CD8-positive, alpha-beta memory T cell (primary cell): Measurements from ENCODE around the gene SLC22A2. TPM values are rescaled to one million over a fixed set of nuclear protein-coding genes. Genes with fewer than 3 reads are reported as not detected.

Experiments used
- CTCF ChIA-PET: fragments of 350-600 bp; sonication (Branson Sonifier 250); formaldehyde crosslinking; loops from one replicate; lab custom pipeline; 2021; ENCODE audit warnings: antibody characterized with exemption; lab: Charles Lee
- POLR2A ChIA-PET: fragments of 350-600 bp; sonication (Branson Sonifier 250); formaldehyde crosslinking; loops from one replicate; lab custom pipeline; 2021; ENCODE audit warnings: antibody characterized with exemption; lab: Charles Lee
- DNase-seq, 5 donors: peaks; one replicate each; pipeline versions ENCODE4 v3.0.0 to v3.0.0-alpha.2; 2020 to 2022; ENCODE audit warnings: mixed read lengths in 1 of 5
- H3K27ac ChIP-seq: one replicate; pipeline ENCODE4 v1.7.0; 2013; ENCODE audit warnings: low read depth, mild to moderate bottlenecking, low read length, moderate library complexity
- H3K27me3 ChIP-seq: 2 replicates; pipeline ENCODE4 v1.7.0; 2013; ENCODE audit warnings: low read length, mild to moderate bottlenecking; ENCODE audit not compliant: insufficient read depth, poor library complexity, severe bottlenecking
- H3K36me3 ChIP-seq: 2 replicates; pipeline ENCODE4 v1.7.0; 2013; ENCODE audit warnings: mild to moderate bottlenecking, low read length, moderate library complexity; ENCODE audit not compliant: insufficient read depth
- H3K4me1 ChIP-seq: 2 replicates; pipeline ENCODE4 v1.7.0; 2013; ENCODE audit warnings: mild to moderate bottlenecking, low read length, moderate library complexity; ENCODE audit not compliant: insufficient read depth
- H3K4me3 ChIP-seq: 2 replicates; pipeline ENCODE4 v1.7.0; 2013; ENCODE audit warnings: mild to moderate bottlenecking, low read length
- H3K9me3 ChIP-seq: 2 replicates; pipeline ENCODE4 v1.7.0; 2013; ENCODE audit warnings: mild to moderate bottlenecking, low read length
- H3K27ac Mint-ChIP-seq, 8 donors: one replicate each; pipeline ENCODE4 v1.8.0; 2020 to 2021; ENCODE audit warnings: mixed read lengths in 8 of 8, mild to moderate bottlenecking in 6 of 8, inconsistent platforms in 3 of 8, moderate library complexity in 3 of 8
- H3K27me3 Mint-ChIP-seq, 2 donors: one replicate each; pipeline ENCODE4 v1.8.0; 2020 to 2021; ENCODE audit warnings: mixed read lengths in 2 of 2, mild to moderate bottlenecking in 1 of 2, moderate library complexity in 1 of 2
- H3K36me3 Mint-ChIP-seq, 3 donors: one replicate each; pipeline ENCODE4 v1.8.0; 2020 to 2021; ENCODE audit warnings: mixed read lengths in 3 of 3, inconsistent platforms in 1 of 3, mild to moderate bottlenecking in 1 of 3
- H3K4me1 Mint-ChIP-seq, 3 donors: one replicate each; pipeline ENCODE4 v1.8.0; 2020 to 2021; ENCODE audit warnings: mixed read lengths in 3 of 3, inconsistent platforms in 1 of 3, mild to moderate bottlenecking in 1 of 3
- H3K4me3 Mint-ChIP-seq, 7 donors: one replicate each; pipeline ENCODE4 v1.8.0; 2020 to 2021; ENCODE audit warnings: mixed read lengths in 7 of 7, mild to moderate bottlenecking in 6 of 7, moderate library complexity in 4 of 7, inconsistent platforms in 2 of 7
- H3K9me3 Mint-ChIP-seq, 5 donors: one replicate each; pipeline ENCODE4 v1.8.0; 2020 to 2022; ENCODE audit warnings: mixed read lengths in 5 of 5, mild to moderate bottlenecking in 3 of 5, moderate library complexity in 2 of 5, inconsistent platforms in 1 of 5
- polyA plus RNA-seq: library from polyadenylated mRNA; unstranded; fragments of 300-500 nt; fragmentation: Illumina TruSeq; gene quantifications from one replicate; pipeline ENCODE4 v1.2.3, GENCODE V29; 2021
- total RNA-seq, 2 experiments: library from RNA; stranded (reverse); gene quantifications; one replicate each; pipeline ENCODE4 v1.2.3, GENCODE V29; 2021

SLC22A2 gene
- total and polyA plus RNA-seq, 3 experiments from 2014 or later, result not detected

- Histone ChIP-seq H3K4me1 (no peaks in the 10 kb centered on the region), H3K27me3 (no peaks in the 10 kb centered on the region), H3K27ac (no peak overlapping the region), H3K36me3 (no peaks in the 10 kb centered on the region), H3K9me3 (no peaks in the 10 kb centered on the region), H3K4me3 (no peak overlapping the region)
- no peak overlapping the region for H3K27ac Mint-ChIP-seq
- H3K4me1 Mint-ChIP-seq, result no peaks in the 10 kb centered on the region
- CTCF ChIA-PET, result no interaction called here
- no peak overlapping the region for H3K4me3 Mint-ChIP-seq
- DNase-seq, result no peak
- POLR2A ChIA-PET, result no interaction called here
- no peaks in the 10 kb centered on the region for H3K9me3 Mint-ChIP-seq
- no peaks in the 10 kb centered on the region for H3K36me3 Mint-ChIP-seq
- peaks cover 4 to 7% of the 10 kb centered on the region in 2 donors for H3K27me3 Mint-ChIP-seq
Measured at GRCh38 chr6:160278311-160278710, 19.7 kb upstream of the SLC22A2 start.

DNA sequence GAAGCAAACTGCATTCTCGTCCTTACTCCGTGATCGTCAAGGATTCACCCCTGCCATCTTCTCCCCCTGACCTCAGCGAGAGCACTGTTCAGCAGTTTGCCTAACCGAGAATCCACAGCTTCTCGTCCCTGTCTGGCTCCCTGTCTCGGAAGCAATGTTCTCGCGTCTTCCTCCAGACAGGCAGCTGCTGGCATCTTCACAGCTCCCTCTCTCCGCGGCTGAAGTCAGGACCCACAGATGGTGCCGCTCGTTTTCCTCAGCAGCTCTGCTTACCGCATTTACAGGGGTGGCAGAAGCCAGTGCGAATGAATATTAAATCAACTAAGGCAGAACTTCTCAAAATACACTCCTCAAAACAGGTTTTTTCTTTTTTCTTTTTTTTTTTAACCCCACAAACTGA is 18.9 kb upstream of the SLC22A2 start:
- Mint-ChIP-seq H3K4me3 (no peak overlapping the region), H3K27ac (peak overlapping the region in 1 of 8 donors; percentile 86), H3K9me3 (no peaks in the 10 kb centered on the region), H3K36me3 (no peaks in the 10 kb centered on the region), H3K27me3 (peaks cover 2 to 4% of the 10 kb centered on the region in 2 donors), H3K4me1 (no peaks in the 10 kb centered on the region)
- Histone ChIP-seq H3K27me3 (no peaks in the 10 kb centered on the region), H3K36me3 (no peaks in the 10 kb centered on the region), H3K4me1 (no peaks in the 10 kb centered on the region), H3K27ac (no peak overlapping the region), H3K4me3 (no peak overlapping the region), H3K9me3 (no peaks in the 10 kb centered on the region)
- ChIA-PET POLR2A (no interaction called here), CTCF (no interaction called here)
- no peak for DNase-seq

DNA sequence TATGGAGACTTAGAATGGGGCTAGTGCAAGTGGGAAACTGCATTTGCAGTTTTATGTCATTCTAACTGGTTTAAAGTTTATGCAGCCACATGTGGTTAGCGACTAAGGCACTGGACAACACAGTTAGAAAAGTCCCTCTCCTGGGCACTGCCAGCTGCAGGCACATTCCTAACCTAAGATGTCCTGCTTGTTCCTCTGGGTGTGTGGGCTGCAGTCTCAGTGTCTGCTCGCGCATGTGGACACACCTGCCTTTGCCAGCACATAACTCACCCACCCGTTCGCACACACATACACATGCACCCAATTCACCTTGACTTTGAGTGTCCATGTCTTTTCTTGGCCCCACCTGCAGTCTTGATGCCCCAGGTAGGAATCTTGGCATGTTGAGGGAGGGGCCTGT is 18.5 kb upstream of the SLC22A2 start:
- Mint-ChIP-seq H3K4me1 (no peaks in the 10 kb centered on the region), H3K36me3 (no peaks in the 10 kb centered on the region), H3K27ac (peak overlapping the region in 1 of 8 donors; percentile 86), H3K27me3 (peaks cover 0 to 2% of the 10 kb centered on the region in 2 donors), H3K9me3 (no peaks in the 10 kb centered on the region), H3K4me3 (no peak overlapping the region)
- no peak for DNase-seq
- H3K27me3 ChIP-seq, result no peaks in the 10 kb centered on the region
- no peak overlapping the region for H3K4me3 ChIP-seq
- no peak overlapping the region for H3K27ac ChIP-seq
- H3K9me3 ChIP-seq, result no peaks in the 10 kb centered on the region
- POLR2A ChIA-PET, result no interaction called here
- CTCF ChIA-PET, result no interaction called here
- no peaks in the 10 kb centered on the region for H3K4me1 ChIP-seq
- no peaks in the 10 kb centered on the region for H3K36me3 ChIP-seq

DNA sequence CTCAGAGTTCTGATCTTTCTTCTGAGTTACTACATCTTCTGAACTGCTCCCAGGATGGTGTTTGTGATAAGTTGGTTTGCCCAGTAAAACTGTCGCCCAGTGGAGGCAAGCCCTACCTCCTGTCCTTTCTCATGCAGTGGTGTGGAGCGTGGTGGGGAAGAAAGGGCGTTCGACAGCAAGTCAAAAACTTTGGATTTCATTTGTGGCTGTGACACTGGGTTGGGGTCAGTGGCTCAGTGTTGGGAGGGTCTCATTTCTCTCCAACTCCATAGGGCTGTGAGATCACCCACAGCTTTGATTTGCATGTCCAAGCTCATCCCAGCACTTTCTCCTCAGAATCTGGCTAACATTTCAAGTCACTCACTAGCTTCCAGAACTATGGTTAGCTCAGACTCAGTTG is 17.5 kb upstream of the SLC22A2 start:
- no peak overlapping the region for H3K4me3 Mint-ChIP-seq
- H3K27me3 ChIP-seq, result no peaks in the 10 kb centered on the region
- no peaks in the 10 kb centered on the region for H3K4me1 Mint-ChIP-seq
- H3K27me3 Mint-ChIP-seq, result peaks cover 0 to 2% of the 10 kb centered on the region in 2 donors
- no peaks in the 10 kb centered on the region for H3K9me3 ChIP-seq
- no peak overlapping the region for H3K27ac ChIP-seq
- ChIA-PET CTCF (no interaction called here), POLR2A (no interaction called here)
- no peaks in the 10 kb centered on the region for H3K36me3 ChIP-seq
- DNase-seq, result no peak
- H3K36me3 Mint-ChIP-seq, result no peaks in the 10 kb centered on the region
- no peaks in the 10 kb centered on the region for H3K4me1 ChIP-seq
- no peak overlapping the region for H3K4me3 ChIP-seq
- no peaks in the 10 kb centered on the region for H3K9me3 Mint-ChIP-seq
- no peak overlapping the region for H3K27ac Mint-ChIP-seq

GRCh38 chr6:160275511-160276003 is 16.9 kb upstream of the SLC22A2 start:
- H3K9me3 Mint-ChIP-seq, result no peaks in the 10 kb centered on the region
- no peak overlapping the region for H3K4me3 Mint-ChIP-seq
- no peak for DNase-seq
- POLR2A ChIA-PET, result no interaction called here
- H3K27me3 Mint-ChIP-seq, result peaks cover 0 to 2% of the 10 kb centered on the region in 2 donors
- H3K27me3 ChIP-seq, result no peaks in the 10 kb centered on the region
- no peaks in the 10 kb centered on the region for H3K36me3 ChIP-seq
- no peak overlapping the region for H3K4me3 ChIP-seq
- H3K27ac Mint-ChIP-seq, result no peak overlapping the region
- no peaks in the 10 kb centered on the region for H3K4me1 ChIP-seq
- H3K9me3 ChIP-seq, result no peaks in the 10 kb centered on the region
- CTCF ChIA-PET, result no interaction called here
- no peak overlapping the region for H3K27ac ChIP-seq
- H3K4me1 Mint-ChIP-seq, result no peaks in the 10 kb centered on the region
- H3K36me3 Mint-ChIP-seq, result no peaks in the 10 kb centered on the region

- H3K27me3 Mint-ChIP-seq, result peaks cover 0 to 2% of the 10 kb centered on the region in 2 donors
- no peak overlapping the region for H3K27ac Mint-ChIP-seq
- no peak overlapping the region for H3K4me3 Mint-ChIP-seq
- DNase-seq, result no peak
- H3K36me3 ChIP-seq, result no peaks in the 10 kb centered on the region
- no peak overlapping the region for H3K27ac ChIP-seq
- H3K4me1 ChIP-seq, result no peaks in the 10 kb centered on the region
- no peaks in the 10 kb centered on the region for H3K9me3 Mint-ChIP-seq
- POLR2A ChIA-PET, result no interaction called here
- no peaks in the 10 kb centered on the region for H3K4me1 Mint-ChIP-seq
- H3K9me3 ChIP-seq, result no peaks in the 10 kb centered on the region
- no peak overlapping the region for H3K4me3 ChIP-seq
- no peaks in the 10 kb centered on the region for H3K36me3 Mint-ChIP-seq
- H3K27me3 ChIP-seq, result no peaks in the 10 kb centered on the region
- CTCF ChIA-PET, result no interaction called here
Measured at GRCh38 chr6:160274871-160275510, 16.4 kb upstream of the SLC22A2 start.

DNA sequence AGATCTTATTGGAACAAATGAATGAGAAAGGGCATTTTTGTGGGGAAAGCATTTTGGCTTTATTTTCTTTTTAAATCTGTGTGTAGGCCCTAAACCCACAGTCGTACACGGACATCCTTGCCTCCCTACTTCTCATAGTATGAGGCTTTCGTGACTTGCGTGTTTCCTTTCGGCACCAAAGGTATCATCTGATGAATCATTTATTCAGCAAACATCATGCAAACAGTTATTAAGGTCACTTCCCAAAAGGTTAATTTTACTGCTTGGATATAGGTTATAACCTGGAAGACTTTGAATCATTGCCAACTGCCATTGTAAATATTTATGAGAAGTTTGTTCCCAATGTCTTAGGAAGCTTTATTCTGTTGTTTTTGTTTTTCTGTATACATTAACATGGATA is 15.1 kb upstream of the SLC22A2 start:
- H3K36me3 ChIP-seq, result no peaks in the 10 kb centered on the region
- ChIA-PET POLR2A (no interaction called here), CTCF (no interaction called here)
- no peak overlapping the region for H3K4me3 ChIP-seq
- no peaks in the 10 kb centered on the region for H3K9me3 Mint-ChIP-seq
- no peak for DNase-seq
- no peak overlapping the region for H3K27ac Mint-ChIP-seq
- no peak overlapping the region for H3K27ac ChIP-seq
- no peaks in the 10 kb centered on the region for H3K4me1 ChIP-seq
- no peaks in the 10 kb centered on the region for H3K4me1 Mint-ChIP-seq
- no peaks in the 10 kb centered on the region for H3K9me3 ChIP-seq
- H3K27me3 Mint-ChIP-seq, result peaks cover 0 to 2% of the 10 kb centered on the region in 2 donors
- H3K27me3 ChIP-seq, result no peaks in the 10 kb centered on the region
- no peaks in the 10 kb centered on the region for H3K36me3 Mint-ChIP-seq
- no peak overlapping the region for H3K4me3 Mint-ChIP-seq

GRCh38 chr6:160273196-160273595 is 14.6 kb upstream of the SLC22A2 start:
- CTCF ChIA-PET, result no interaction called here
- Histone ChIP-seq H3K9me3 (no peaks in the 10 kb centered on the region), H3K27ac (no peak overlapping the region), H3K4me1 (no peaks in the 10 kb centered on the region), H3K36me3 (no peaks in the 10 kb centered on the region), H3K4me3 (no peak overlapping the region), H3K27me3 (no peaks in the 10 kb centered on the region)
- H3K27ac Mint-ChIP-seq, result no peak overlapping the region
- POLR2A ChIA-PET, result no interaction called here
- H3K9me3 Mint-ChIP-seq, result no peaks in the 10 kb centered on the region
- DNase-seq, result no peak
- H3K36me3 Mint-ChIP-seq, result no peaks in the 10 kb centered on the region
- H3K27me3 Mint-ChIP-seq, result peaks cover 0 to 2% of the 10 kb centered on the region in 2 donors
- no peak overlapping the region for H3K4me3 Mint-ChIP-seq
- no peaks in the 10 kb centered on the region for H3K4me1 Mint-ChIP-seq
